Measurements from ENCODE around the gene TSGA10.
"Not testable (repeated sequence)": the region's sequence is repeated elsewhere in the genome, so short reads cannot be mapped to it uniquely, and the experiment has no call there.

TSGA10 gene

GRCh38 chr2:99066075-99066958, 88.4 kb downstream of the TSGA10 start:
- peak; percentile 53 for TF ChIP-seq CTCF (IDR thresholded peaks at IDR 0.05; ENCODE audit: low read depth, low read length)
- peak; percentile 11 for DNase-seq (ENCODE audit: extremely low read depth, low read depth)

- DNase-seq (ENCODE audit: extremely low read depth, low read depth) = not testable (repeated sequence)
Observed at GRCh38 chr2:99049187-99049586, 105.6 kb downstream of the TSGA10 start.

DNA sequence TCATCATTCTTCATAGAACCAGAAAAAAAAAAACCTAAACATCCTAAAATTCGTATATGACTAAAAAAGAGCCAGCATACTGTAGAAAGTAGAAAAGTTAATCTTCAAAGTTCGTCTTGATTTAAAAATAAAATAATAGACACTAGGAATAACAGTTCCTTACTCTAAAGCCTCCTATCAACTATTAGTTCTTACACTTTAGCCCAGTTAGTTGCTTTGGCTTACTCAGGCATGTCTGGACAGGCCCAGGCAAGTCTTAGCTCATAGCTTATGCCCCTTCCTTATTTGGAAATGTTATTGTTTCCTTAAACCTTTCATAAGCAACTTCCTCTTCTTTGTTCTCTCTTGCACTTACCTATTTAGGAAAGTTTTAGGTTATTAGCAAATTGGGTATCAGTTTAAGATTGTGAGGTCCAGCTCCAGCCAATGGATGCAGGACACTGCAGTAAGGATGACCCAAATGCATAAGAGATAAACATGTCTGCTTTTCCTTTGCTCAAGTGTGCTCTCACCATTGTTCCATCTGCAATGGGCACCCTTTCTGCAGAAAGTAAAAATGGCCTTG, 113.9 kb downstream of the TSGA10 start:
- DNase-seq (ENCODE audit: extremely low read depth, low read depth) = not testable (repeated sequence)

- DNase-seq (ENCODE audit: extremely low read depth, low read depth) = no peak
- no peak; the same call in 1 of the 2 replicates for TF ChIP-seq CTCF (IDR thresholded peaks at IDR 0.05; ENCODE audit: low read depth, low read length)
Observed at GRCh38 chr2:99035920-99036319, 118.8 kb downstream of the TSGA10 start.

- no peak for DNase-seq (ENCODE audit: extremely low read depth, low read depth)
- no peak for TF ChIP-seq CTCF (IDR thresholded peaks at IDR 0.05; ENCODE audit: low read depth, low read length)
Observed at GRCh38 chr2:99032786-99033185, 122.0 kb downstream of the TSGA10 start.

DNA sequence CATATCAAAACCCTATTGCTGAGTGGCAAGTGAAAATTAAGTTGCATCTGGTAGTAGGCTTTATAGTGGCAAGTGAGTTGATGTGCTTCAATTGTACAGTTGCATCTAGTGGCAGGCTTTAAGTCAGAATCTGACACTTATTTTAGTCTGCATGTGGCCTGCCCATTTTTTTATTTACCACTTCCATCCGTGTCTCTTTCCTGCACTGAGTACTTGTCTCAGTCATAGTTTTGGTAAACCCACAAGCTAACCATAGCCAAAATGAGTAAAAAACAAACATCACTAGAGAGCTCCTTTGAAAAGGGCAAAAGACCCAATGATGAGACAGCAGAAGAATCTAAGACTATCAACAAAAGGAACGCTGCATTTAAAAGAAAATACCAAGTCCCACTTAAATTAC, 122.7 kb downstream of the TSGA10 start:
- TF ChIP-seq CTCF (IDR thresholded peaks at IDR 0.05; ENCODE audit: low read depth, low read length) = no peak
- no peak for DNase-seq (ENCODE audit: extremely low read depth, low read depth)

DNA sequence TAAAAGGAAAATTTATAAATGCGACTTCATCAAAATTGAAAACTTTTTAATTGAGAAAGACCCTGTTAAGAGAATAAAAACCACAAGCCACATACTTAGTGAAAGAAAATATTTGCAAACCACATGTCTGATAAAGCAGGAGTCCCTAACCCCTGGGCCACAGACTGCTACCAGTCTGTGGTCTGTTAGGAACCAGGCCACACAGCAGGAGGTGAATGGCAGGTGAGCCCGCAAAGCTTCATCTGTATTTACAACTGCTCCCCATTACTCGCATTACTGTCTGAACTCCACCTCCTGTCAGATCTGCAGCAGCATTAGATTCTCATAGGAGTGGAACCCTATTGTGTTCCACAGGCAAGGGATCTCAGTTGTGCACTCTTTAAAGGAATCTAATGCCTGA, 123.3 kb downstream of the TSGA10 start:
- no peak for TF ChIP-seq CTCF (IDR thresholded peaks at IDR 0.05; ENCODE audit: low read depth, low read length)
- no peak for DNase-seq (ENCODE audit: extremely low read depth, low read depth)

- no peak for DNase-seq (ENCODE audit: extremely low read depth, low read depth)
- no peak for TF ChIP-seq CTCF (IDR thresholded peaks at IDR 0.05; ENCODE audit: low read depth, low read length)
Observed at GRCh38 chr2:99028558-99028957, 126.2 kb downstream of the TSGA10 start.
